Vagina (tissue), 2 donors: ENCODE measurements around the gene UNC13A. TPM values are rescaled to one million over a fixed set of nuclear protein-coding genes. Genes with fewer than 3 reads are reported as not detected.

Experiments used
- DNase-seq, 2 donors: peaks; one replicate each; pipeline ENCODE4 v3.0.0-alpha.2; 2017; ENCODE audit errors: extremely low spot score in 2 of 2
- H3K27ac ChIP-seq: fragments of 200-600 bp; sonication (generic); one replicate; pipeline ENCODE4 v1.5.1; 2019
- H3K27me3 ChIP-seq: fragments of 200-600 bp; sonication (generic); one replicate; pipeline ENCODE4 v1.5.1; 2019
- H3K36me3 ChIP-seq, 2 donors: fragments of 200-600 bp; sonication (generic); one replicate each; pipeline ENCODE4 v1.5.1; 2017 to 2019
- H3K4me1 ChIP-seq: fragments of 200-600 bp; sonication (generic); one replicate; pipeline ENCODE4 v1.5.1; 2019
- H3K4me3 ChIP-seq, 2 donors: fragments of 200-600 bp; sonication (generic); 1 replicate in 1 of 2; 2 replicates in 1 of 2; pipeline ENCODE4 v1.5.1; 2016 to 2019
- H3K9me3 ChIP-seq: fragments of 200-600 bp; sonication (generic); one replicate; pipeline ENCODE4 v1.5.1; 2019
- CTCF ChIP-seq, 3 experiments: fragments of 450-650 bp in 2 of 3; fragments of 200-600 bp in 1 of 3; sonication (generic) in 1 of 3; IDR thresholded peaks; one replicate each; pipeline ENCODE4 v1.5.1; 2017 to 2019; ENCODE audit warnings: antibody characterized with exemption in 3 of 3, mild to moderate bottlenecking in 2 of 3, moderate library complexity in 2 of 3
- POLR2A ChIP-seq, 2 donors: fragments of 450-650 bp; IDR thresholded peaks; one replicate each; pipeline ENCODE4 v1.6.1; 2017; ENCODE audit warnings: antibody characterized with exemption in 2 of 2, mild to moderate bottlenecking in 2 of 2, moderate library complexity in 2 of 2
- POLR2AphosphoS5 ChIP-seq, 2 donors: sonication (generic); formaldehyde crosslinking; IDR thresholded peaks; one replicate each; pipeline ENCODE4 v1.9.0; 2017; ENCODE audit warnings: antibody characterized with exemption in 2 of 2, mild to moderate bottlenecking in 2 of 2, low read depth in 1 of 2; ENCODE audit not compliant: insufficient read depth in 1 of 2
- intact Hi-C: fragments of 100-400 bp; cut with DNase I; formaldehyde crosslinking; loops from one replicate; pipeline ENCODE4 v1.15.1; 2023
- total RNA-seq: library from RNA; depleted of rRNA; stranded (reverse); fragments of >200 nt; gene quantifications from one replicate; pipeline ENCODE4 v1.2.3, GENCODE V29; 2016

The UNC13A gene
- total RNA-seq, 1 donor from 2014 or later = 0.49 TPM

DNA sequence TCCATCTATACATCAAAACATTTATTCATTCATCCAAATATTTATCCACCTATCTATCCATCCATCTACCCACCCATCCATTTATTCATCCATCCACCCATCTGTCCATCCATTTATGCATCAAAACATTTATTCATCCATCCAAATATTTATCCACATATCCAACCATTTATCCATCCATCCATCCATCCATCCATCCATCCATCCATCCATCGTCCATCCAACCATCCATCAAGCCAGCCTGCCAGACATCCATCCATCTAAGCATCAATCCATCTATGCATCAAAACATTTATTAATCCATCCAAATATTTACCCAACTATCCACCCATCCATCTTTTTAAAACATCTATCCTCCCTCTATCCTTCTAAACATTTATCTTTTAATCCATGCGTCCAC, 62.2 kb downstream of the UNC13A start:
- no peak for DNase-seq
- intact Hi-C loops = no loop called here
- Histone ChIP-seq H3K27me3 (no peaks in the 10 kb centered on the region), H3K27ac (no peak overlapping the region), H3K36me3 (no peaks in the 10 kb centered on the region), H3K4me3 (no peak overlapping the region), H3K4me1 (no peaks in the 10 kb centered on the region), H3K9me3 (no peaks in the 10 kb centered on the region)
- TF ChIP-seq CTCF (IDR thresholded peaks at IDR 0.05) (no peak), POLR2A (IDR thresholded peaks at IDR 0.05) (no peak), POLR2AphosphoS5 (IDR thresholded peaks at IDR 0.05; ENCODE audit: insufficient read depth in 1 of 2, low read depth in 1 of 2) (no peak)

DNA sequence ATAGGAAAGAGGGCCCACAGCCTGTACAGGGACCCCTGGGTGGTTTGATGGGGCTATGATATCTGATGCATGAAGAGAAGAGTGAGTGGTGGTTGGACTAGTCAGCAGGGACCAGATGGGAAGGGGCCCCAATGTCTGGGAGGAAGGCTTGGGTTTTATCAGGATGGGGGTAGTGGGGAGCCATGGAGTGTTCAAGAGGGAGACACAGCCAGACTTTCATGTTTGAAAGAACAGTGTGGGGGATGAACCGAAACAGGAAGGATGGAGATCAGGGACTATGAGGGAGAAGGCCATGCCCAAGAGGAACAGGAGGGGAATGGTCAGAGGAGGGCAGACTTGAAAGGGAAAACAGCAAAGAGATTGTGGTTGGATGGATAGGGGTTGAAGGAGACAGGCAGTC, 63.1 kb downstream of the UNC13A start:
- no peak overlapping the region for H3K4me3 ChIP-seq
- no peaks in the 10 kb centered on the region for H3K36me3 ChIP-seq
- intact Hi-C loops = no loop called here
- no peaks in the 10 kb centered on the region for H3K4me1 ChIP-seq
- TF ChIP-seq POLR2AphosphoS5 (IDR thresholded peaks at IDR 0.05; ENCODE audit: insufficient read depth in 1 of 2, low read depth in 1 of 2) (no peak), POLR2A (IDR thresholded peaks at IDR 0.05) (no peak)
- no peaks in the 10 kb centered on the region for H3K9me3 ChIP-seq
- no peak overlapping the region for H3K27ac ChIP-seq
- no peak for DNase-seq
- no peaks in the 10 kb centered on the region for H3K27me3 ChIP-seq

- TF ChIP-seq POLR2AphosphoS5 (IDR thresholded peaks at IDR 0.05; ENCODE audit: insufficient read depth in 1 of 2, low read depth in 1 of 2) (no peak), CTCF (IDR thresholded peaks at IDR 0.05) (no peak), POLR2A (IDR thresholded peaks at IDR 0.05) (no peak)
- no peaks in the 10 kb centered on the region for H3K27me3 ChIP-seq
- H3K27ac ChIP-seq = no peak overlapping the region
Observed at GRCh38 chr19:17624314-17624991, 63.7 kb downstream of the UNC13A start.

DNA sequence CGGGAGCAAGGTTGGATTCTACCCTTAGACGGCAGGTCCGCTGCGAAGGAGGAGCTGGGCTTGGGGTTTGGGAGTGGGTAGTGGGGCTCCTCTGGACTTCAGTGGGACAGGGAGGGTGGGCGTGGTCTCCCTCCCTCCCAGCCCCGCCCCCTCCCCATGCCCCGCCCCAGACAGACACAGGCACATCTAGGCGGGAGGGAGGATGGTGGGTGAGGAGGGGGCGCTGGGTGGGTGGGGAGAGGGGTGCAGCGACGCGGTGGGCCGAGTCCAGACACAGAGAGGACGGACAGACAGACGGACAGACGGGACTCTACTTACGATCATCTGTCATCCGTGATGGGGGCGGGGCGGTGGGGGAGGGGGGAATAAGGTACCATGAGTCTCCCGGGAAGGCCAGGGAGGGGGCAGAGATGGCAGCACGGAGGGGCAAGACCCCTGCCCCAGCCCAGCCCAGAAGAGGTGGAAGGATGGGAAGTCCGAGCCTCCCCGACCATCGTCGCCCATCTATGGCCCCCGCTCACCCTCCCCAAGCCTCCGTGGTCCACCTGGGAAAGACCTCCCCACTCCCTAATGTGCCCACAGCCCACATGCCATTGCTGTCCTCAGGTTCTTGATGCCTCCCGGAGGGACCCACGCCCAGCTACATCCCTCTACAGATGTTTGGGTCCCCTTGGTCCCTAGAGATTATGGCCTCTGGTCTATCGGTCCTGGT, 64.8 kb downstream of the UNC13A start:
- Histone ChIP-seq H3K4me3 (no peak overlapping the region), H3K36me3 (no peaks in the 10 kb centered on the region), H3K4me1 (no peaks in the 10 kb centered on the region), H3K9me3 (no peaks in the 10 kb centered on the region), H3K27me3 (no peaks in the 10 kb centered on the region), H3K27ac (no peak overlapping the region)
- intact Hi-C loops = no loop called here
- no peak for TF ChIP-seq CTCF (IDR thresholded peaks at IDR 0.05)
- no peak for DNase-seq

More at GRCh38 chr19:17624314-17624991, 63.7 kb downstream of the UNC13A start:
- no peak for DNase-seq
- no peaks in the 10 kb centered on the region for H3K36me3 ChIP-seq
- intact Hi-C loops = no loop called here
- no peaks in the 10 kb centered on the region for H3K9me3 ChIP-seq
- H3K4me1 ChIP-seq = no peaks in the 10 kb centered on the region
- H3K4me3 ChIP-seq = no peak overlapping the region

GRCh38 chr19:17620696-17621095, 67.5 kb downstream of the UNC13A start:
- H3K27me3 ChIP-seq = no peaks in the 10 kb centered on the region
- no peak for DNase-seq
- no peaks in the 10 kb centered on the region for H3K9me3 ChIP-seq
- no peaks in the 10 kb centered on the region for H3K36me3 ChIP-seq
- H3K4me1 ChIP-seq = peaks cover 3% of the 10 kb centered on the region
- intact Hi-C loops = no loop called here
- TF ChIP-seq POLR2A (IDR thresholded peaks at IDR 0.05) (no peak), CTCF (IDR thresholded peaks at IDR 0.05) (no peak), POLR2AphosphoS5 (IDR thresholded peaks at IDR 0.05; ENCODE audit: insufficient read depth in 1 of 2, low read depth in 1 of 2) (no peak)
- no peak overlapping the region for H3K4me3 ChIP-seq
- H3K27ac ChIP-seq = no peak overlapping the region
